Endodermal cell (in vitro differentiated cells): ENCODE results near the gene OTUD1. TPM values are rescaled to one million over a fixed set of nuclear protein-coding genes. Genes with fewer than 3 reads are reported as not detected.

ENCODE experiments used
- DNase-seq: peaks from one replicate; pipeline ENCODE4 v3.0.0-alpha.2; 2017
- H3K27ac ChIP-seq: 2 replicates; pipeline ENCODE4 v1.5.1; 2013; ENCODE audit warnings: mild to moderate bottlenecking, low read depth, low read length, moderate library complexity
- H3K27me3 ChIP-seq: 2 replicates; pipeline ENCODE4 v1.6.1; 2013; ENCODE audit warnings: mild to moderate bottlenecking, low read length, moderate library complexity; ENCODE audit not compliant: insufficient read depth, control insufficient read depth, poor library complexity, severe bottlenecking
- H3K36me3 ChIP-seq: 2 replicates; pipeline ENCODE4 v1.7.0; 2013; ENCODE audit warnings: mild to moderate bottlenecking, low read length, moderate library complexity; ENCODE audit not compliant: control insufficient read depth, insufficient read depth
- H3K4me1 ChIP-seq: one replicate; pipeline ENCODE4 v1.7.0; 2013; ENCODE audit warnings: low read length; ENCODE audit not compliant: control insufficient read depth, insufficient read depth
- H3K4me3 ChIP-seq: 2 replicates; pipeline ENCODE4 v1.5.1; 2013; ENCODE audit warnings: mild to moderate bottlenecking, low read length, moderate library complexity
- H3K9ac ChIP-seq: 2 replicates; pipeline ENCODE4 v1.6.1; 2013; ENCODE audit warnings: mild to moderate bottlenecking, low read length, moderate library complexity; ENCODE audit not compliant: poor library complexity, severe bottlenecking; ENCODE audit errors: extremely low read depth
- H3K9me3 ChIP-seq: 2 replicates; pipeline ENCODE4 v1.6.1; 2013; ENCODE audit warnings: mild to moderate bottlenecking, low read length, moderate library complexity; ENCODE audit not compliant: control insufficient read depth
- H3K27ac Mint-ChIP-seq: 2 replicates; pipeline ENCODE4 v1.8.0; 2020; ENCODE audit warnings: mixed read lengths
- H3K27me3 Mint-ChIP-seq: 2 replicates; pipeline ENCODE4 v1.8.0; 2021; ENCODE audit warnings: mild to moderate bottlenecking, mixed read lengths; ENCODE audit not compliant: insufficient read depth
- H3K36me3 Mint-ChIP-seq: 2 replicates; pipeline ENCODE4 v1.8.0; 2020; ENCODE audit warnings: low read depth, mixed read lengths
- H3K4me1 Mint-ChIP-seq: 2 replicates; pipeline ENCODE4 v1.8.0; 2020; ENCODE audit warnings: mixed read lengths
- H3K4me3 Mint-ChIP-seq: 2 replicates; pipeline ENCODE4 v1.8.0; 2020; ENCODE audit warnings: mild to moderate bottlenecking, moderate library complexity, mixed read lengths
- H3K9me3 Mint-ChIP-seq: 2 replicates; pipeline ENCODE4 v1.8.0; 2020; ENCODE audit warnings: mild to moderate bottlenecking, mixed read lengths
- WGBS, 2 experiments: methylation state at CpG; one replicate each; pipeline versions ENCODE4 v1.1.5 to v1.1.7; 2013; ENCODE audit warnings: missing lambda C conversion rate in 2 of 2, mixed read lengths in 1 of 2; ENCODE audit not compliant: insufficient coverage in 1 of 2, insufficient read length in 1 of 2; 5-methylcytosine and 5-hydroxymethylcytosine counted together
- total RNA-seq, 2 donors: library from RNA; stranded (reverse); fragmentation: NEBNext Ultra II Directional in 1 of 2; extraction: Animal tissue kit (Norgen Biotek cat#: 25700) in 1 of 2; gene quantifications; 2 replicates in 1 of 2; 3 replicates in 1 of 2; pipeline ENCODE4 v1.2.1, GENCODE V29; 2021
- TF ChIP-seq, protein P1 (sequence below): fragments of 200-600 bp; sonication (generic); conservative IDR thresholded peaks from 2 replicates; pipeline ENCODE4 v1.5.0; 2021; ENCODE audit warnings: antibody characterized with exemption, mild to moderate bottlenecking

The OTUD1 gene
- total RNA-seq, 2 donors from 2014 or later: 8.7 to 12.4 TPM

DNA sequence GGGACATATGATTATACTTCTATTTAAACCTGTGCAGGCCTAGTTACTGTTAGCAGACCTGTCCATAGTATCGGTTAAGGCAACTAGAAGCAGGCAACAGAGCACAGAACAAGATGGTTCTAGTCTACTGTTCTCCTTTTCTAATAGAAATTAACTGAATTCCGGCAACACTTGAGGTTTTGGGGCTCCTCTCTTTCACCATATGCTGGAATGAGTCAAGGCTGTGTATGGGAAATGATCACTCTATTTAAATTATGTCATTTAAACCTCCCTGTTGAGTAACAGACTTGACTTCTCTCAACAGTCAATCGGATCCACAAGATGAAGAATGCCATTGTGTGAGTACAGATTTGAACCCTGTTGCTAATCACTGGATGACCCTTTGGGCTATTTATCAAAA, 6.2 kb upstream of the OTUD1 start:
- H3K4me3 ChIP-seq: no peak overlapping the region
- no peaks in the 10 kb centered on the region for H3K4me1 Mint-ChIP-seq
- H3K9me3 ChIP-seq: no peaks in the 10 kb centered on the region
- no peaks in the 10 kb centered on the region for H3K36me3 ChIP-seq
- H3K36me3 Mint-ChIP-seq: no peaks in the 10 kb centered on the region
- H3K27me3 Mint-ChIP-seq: no peaks in the 10 kb centered on the region
- WGBS, 2 experiments: 93 to 94% methylated on average over 3 of the region's 3 CpGs
- no peak overlapping the region for H3K4me3 Mint-ChIP-seq
- no peak overlapping the region for H3K9ac ChIP-seq
- TF ChIP-seq, protein P1, sequence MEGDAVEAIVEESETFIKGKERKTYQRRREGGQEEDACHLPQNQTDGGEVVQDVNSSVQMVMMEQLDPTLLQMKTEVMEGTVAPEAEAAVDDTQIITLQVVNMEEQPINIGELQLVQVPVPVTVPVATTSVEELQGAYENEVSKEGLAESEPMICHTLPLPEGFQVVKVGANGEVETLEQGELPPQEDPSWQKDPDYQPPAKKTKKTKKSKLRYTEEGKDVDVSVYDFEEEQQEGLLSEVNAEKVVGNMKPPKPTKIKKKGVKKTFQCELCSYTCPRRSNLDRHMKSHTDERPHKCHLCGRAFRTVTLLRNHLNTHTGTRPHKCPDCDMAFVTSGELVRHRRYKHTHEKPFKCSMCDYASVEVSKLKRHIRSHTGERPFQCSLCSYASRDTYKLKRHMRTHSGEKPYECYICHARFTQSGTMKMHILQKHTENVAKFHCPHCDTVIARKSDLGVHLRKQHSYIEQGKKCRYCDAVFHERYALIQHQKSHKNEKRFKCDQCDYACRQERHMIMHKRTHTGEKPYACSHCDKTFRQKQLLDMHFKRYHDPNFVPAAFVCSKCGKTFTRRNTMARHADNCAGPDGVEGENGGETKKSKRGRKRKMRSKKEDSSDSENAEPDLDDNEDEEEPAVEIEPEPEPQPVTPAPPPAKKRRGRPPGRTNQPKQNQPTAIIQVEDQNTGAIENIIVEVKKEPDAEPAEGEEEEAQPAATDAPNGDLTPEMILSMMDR: no peak
- no peak for DNase-seq
- no peaks in the 10 kb centered on the region for H3K4me1 ChIP-seq
- H3K27ac ChIP-seq: no peak overlapping the region
- H3K27me3 ChIP-seq: peaks cover 4% of the 10 kb centered on the region
- no peak overlapping the region for H3K27ac Mint-ChIP-seq
- no peaks in the 10 kb centered on the region for H3K9me3 Mint-ChIP-seq

DNA sequence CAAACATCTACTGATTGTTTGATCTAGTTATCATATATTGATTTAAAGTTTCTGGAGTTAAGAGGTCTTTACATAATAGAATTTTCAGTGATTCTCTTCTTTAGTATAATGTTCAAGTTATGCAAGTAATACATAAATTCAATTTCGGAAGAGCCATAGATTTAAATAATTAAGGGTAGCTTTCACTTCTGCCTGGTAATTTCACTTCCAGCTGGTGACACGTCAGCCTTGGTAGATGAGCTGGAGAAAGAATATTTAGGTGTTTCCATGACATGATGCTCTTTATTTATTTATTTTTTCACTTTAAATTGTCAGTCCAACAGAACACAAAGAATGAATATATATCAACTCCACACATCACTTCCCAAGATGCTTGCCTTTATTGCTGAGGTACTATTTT, 5.2 kb upstream of the OTUD1 start:
- H3K27ac Mint-ChIP-seq: no peak overlapping the region
- TF ChIP-seq, protein P1: no peak
- H3K9me3 Mint-ChIP-seq: no peaks in the 10 kb centered on the region
- no peaks in the 10 kb centered on the region for H3K36me3 Mint-ChIP-seq
- no peak overlapping the region for H3K27ac ChIP-seq
- 89% methylated on average over 2 of the region's 2 CpGs; no CpG with 5 or more reads in 1 of the 2 experiments for WGBS, 2 experiments
- no peak for DNase-seq
- H3K9ac ChIP-seq: no peak overlapping the region
- no peaks in the 10 kb centered on the region for H3K27me3 Mint-ChIP-seq
- H3K4me1 Mint-ChIP-seq: no peaks in the 10 kb centered on the region
- no peaks in the 10 kb centered on the region for H3K36me3 ChIP-seq
- H3K4me3 ChIP-seq: no peak overlapping the region
- H3K4me3 Mint-ChIP-seq: no peak overlapping the region
- H3K9me3 ChIP-seq: no peaks in the 10 kb centered on the region
- H3K4me1 ChIP-seq: no peaks in the 10 kb centered on the region
- peaks cover 4% of the 10 kb centered on the region for H3K27me3 ChIP-seq

DNA sequence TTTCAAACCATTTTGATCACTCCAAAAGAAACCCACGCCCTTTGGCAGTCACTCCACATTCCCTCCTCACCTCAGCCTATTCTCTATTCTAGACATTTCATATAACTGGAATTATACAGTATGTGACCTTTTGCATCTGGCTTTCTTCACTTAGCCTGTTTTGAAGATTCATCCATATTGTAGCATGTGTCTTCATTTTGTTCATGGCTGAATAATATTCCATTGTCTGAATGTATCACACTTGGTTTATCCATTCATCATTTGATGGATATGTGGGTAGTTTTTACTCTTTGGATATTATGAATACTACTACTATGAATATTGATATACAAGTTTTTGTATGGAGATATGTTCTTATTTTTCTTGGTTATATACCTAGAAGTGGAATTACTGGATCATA, 3.5 kb upstream of the OTUD1 start:
- Mint-ChIP-seq H3K4me3 (no peak overlapping the region), H3K27ac (no peak overlapping the region), H3K36me3 (no peaks in the 10 kb centered on the region), H3K4me1 (peaks cover 2% of the 10 kb centered on the region), H3K27me3 (no peaks in the 10 kb centered on the region), H3K9me3 (no peaks in the 10 kb centered on the region)
- TF ChIP-seq, protein P1: no peak
- WGBS, 2 experiments: 88% methylated on average over 1 of the region's 1 CpG; no CpG with 5 or more reads in 1 of the 2 experiments
- DNase-seq: no peak
- Histone ChIP-seq H3K27me3 (peaks cover 4% of the 10 kb centered on the region), H3K27ac (no peak overlapping the region), H3K36me3 (no peaks in the 10 kb centered on the region), H3K4me3 (no peak overlapping the region), H3K9ac (no peak overlapping the region), H3K9me3 (no peaks in the 10 kb centered on the region), H3K4me1 (no peaks in the 10 kb centered on the region)
